Activated CD4-positive, alpha-beta memory T cell treated with anti-CD3 and anti-CD28 coated beads for 36 hours (primary cell): Measurements from ENCODE around the gene LBHD1. TPM values are rescaled to one million over a fixed set of nuclear protein-coding genes. Genes with fewer than 3 reads are reported as not detected.

ENCODE experiments used
- CTCF ChIA-PET: fragments of 350-600 bp; sonication (Branson Sonifier 250); formaldehyde crosslinking; loops from one replicate; lab custom pipeline; 2021; ENCODE audit warnings: antibody characterized with exemption, inconsistent platforms; lab: Charles Lee
- POLR2A ChIA-PET: fragments of 350-600 bp; sonication (Branson Sonifier 250); formaldehyde crosslinking; loops from one replicate; lab custom pipeline; 2021; ENCODE audit warnings: antibody characterized with exemption; lab: Charles Lee
- DNase-seq: peaks from one replicate; pipeline ENCODE4 v3.0.0-alpha.2; 2020
- H3K27ac Mint-ChIP-seq: one replicate; pipeline ENCODE4 v1.8.0; 2021; ENCODE audit warnings: mixed read lengths
- H3K27me3 Mint-ChIP-seq: one replicate; pipeline ENCODE4 v1.8.0; 2021; ENCODE audit warnings: mixed read lengths
- H3K36me3 Mint-ChIP-seq: one replicate; pipeline ENCODE4 v1.8.0; 2021; ENCODE audit warnings: mixed read lengths
- H3K4me1 Mint-ChIP-seq: one replicate; pipeline ENCODE4 v1.8.0; 2021; ENCODE audit warnings: low read depth, mixed read lengths
- H3K4me3 Mint-ChIP-seq: one replicate; pipeline ENCODE4 v1.8.0; 2021; ENCODE audit warnings: mild to moderate bottlenecking, mixed read lengths
- H3K9me3 Mint-ChIP-seq: one replicate; pipeline ENCODE4 v1.8.0; 2021; ENCODE audit warnings: mixed read lengths
- intact Hi-C: fragments of 100-400 bp; cut with micrococcal nuclease; formaldehyde crosslinking; loops from one replicate; pipeline ENCODE4 v1.15.1; 2023
- total RNA-seq, 2 experiments: library from RNA; stranded (reverse); gene quantifications; one replicate each; pipeline ENCODE4 v1.2.3, GENCODE V29; 2021

The LBHD1 gene
- total RNA-seq = 10 to 100 TPM; 10.8 to 14.1 TPM

- H3K27ac Mint-ChIP-seq = peak within 1 kb of the TSS; percentile 98
- H3K9me3 Mint-ChIP-seq = no peaks in the 10 kb centered on the region
- intact Hi-C loops = loop anchor here (1.0 to 10.0 kb wide), 4 partner anchors 8 to 247 kb away; partner anchors contain the start of genes HNRNPUL2, INTS5 and UBXN1
- peaks cover 39% of the 10 kb centered on the region for H3K36me3 Mint-ChIP-seq
- H3K4me1 Mint-ChIP-seq = peaks cover 55% of the 10 kb centered on the region
- peak within 1 kb of the TSS; percentile 94 for H3K4me3 Mint-ChIP-seq
- no peaks in the 10 kb centered on the region for H3K27me3 Mint-ChIP-seq
- DNase-seq = peak; percentile 93
- POLR2A ChIA-PET = interaction anchor here (0.5 to 4.5 kb wide), 31 partner anchors 9 to 209 kb away, joined by 3 to 43 read pairs (median 7); partner anchors contain the start of genes B3GAT3, BSCL2, EEF1G and GANAB
- CTCF ChIA-PET = interaction anchor here (0.6 to 2.4 kb wide), 8 partner anchors 15 to 114 kb away, joined by 3 to 13 read pairs (median 6); partner anchors contain the start of genes B3GAT3, HNRNPUL2 and TUT1
Measured at GRCh38 chr11:62671608-62672389, at the start of gene LBHD1, which contains the start of gene UQCC3. LBHD1 (minus strand) TSS chr11:62672267; CDS start chr11:62670031, 2,236 bp downstream. UQCC3 (plus strand) TSS chr11:62671673; CDS start chr11:62671746, 73 bp downstream.

- Mint-ChIP-seq H3K27me3 (no peaks in the 10 kb centered on the region), H3K36me3 (peaks cover 83% of the 10 kb centered on the region), H3K4me1 (peaks cover 64% of the 10 kb centered on the region), H3K9me3 (no peaks in the 10 kb centered on the region), H3K4me3 (no peak overlapping the region), H3K27ac (peak overlapping the region; percentile 46)
- intact Hi-C loops = no loop called here
- DNase-seq = no peak
- ChIA-PET CTCF (interaction anchor here (0.9 kb wide), 1 partner anchor 67 kb away, joined by 3 read pairs; no protein-coding TSS in a partner anchor), POLR2A (interaction anchor here (0.9 to 1.1 kb wide), 2 partner anchors 9 to 122 kb away, joined by 3 to 4 read pairs; partner anchors contain the start of gene TTC9C)
Measured at GRCh38 chr11:62719302-62719978, 47.4 kb upstream of the LBHD1 start.

DNA sequence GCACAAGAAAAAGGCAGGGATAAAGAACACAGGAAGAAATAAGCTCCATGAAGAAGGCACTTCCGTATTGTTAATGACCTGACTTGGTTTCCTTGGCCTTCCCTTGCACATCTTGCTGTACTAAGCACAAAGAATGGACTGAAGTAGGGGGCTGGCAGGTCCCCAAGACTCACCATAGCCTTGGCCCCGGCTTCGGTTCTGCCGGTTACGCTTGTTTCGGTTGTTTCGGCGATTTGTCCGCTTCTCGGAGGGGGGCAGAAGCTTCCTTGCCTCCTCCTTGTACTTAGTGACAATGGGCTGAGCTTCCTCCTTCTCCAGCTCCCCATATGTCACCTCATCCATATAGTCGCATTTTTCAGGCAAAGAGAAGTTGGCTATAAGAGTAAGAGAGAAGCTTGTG is 44.7 kb upstream of the LBHD1 start:
- CTCF ChIA-PET = interaction anchor here (1.3 kb wide), 1 partner anchor 22 kb away, joined by 7 read pairs; no protein-coding TSS in a partner anchor
- peak overlapping the region; percentile 24 for H3K27ac Mint-ChIP-seq
- POLR2A ChIA-PET = interaction anchor here (1.4 kb wide), 1 partner anchor 10 kb away, joined by 8 read pairs; the partner anchor contains the start of genes HNRNPUL2 and TTC9C
- intact Hi-C loops = no loop called here
- DNase-seq = no peak
- no peak overlapping the region for H3K4me3 Mint-ChIP-seq
- peaks cover 67% of the 10 kb centered on the region for H3K4me1 Mint-ChIP-seq
- no peaks in the 10 kb centered on the region for H3K27me3 Mint-ChIP-seq
- H3K9me3 Mint-ChIP-seq = no peaks in the 10 kb centered on the region
- peaks cover 73% of the 10 kb centered on the region for H3K36me3 Mint-ChIP-seq

GRCh38 chr11:62716206-62716605 is 44.1 kb upstream of the LBHD1 start:
- Mint-ChIP-seq H3K36me3 (peaks cover 70% of the 10 kb centered on the region), H3K27ac (peak overlapping the region; percentile 7), H3K4me3 (no peak overlapping the region), H3K9me3 (no peaks in the 10 kb centered on the region), H3K27me3 (no peaks in the 10 kb centered on the region), H3K4me1 (peaks cover 63% of the 10 kb centered on the region)
- ChIA-PET POLR2A (no interaction called here), CTCF (interaction anchor here (1.3 kb wide), 1 partner anchor 21 kb away, joined by 7 read pairs; no protein-coding TSS in a partner anchor)
- DNase-seq = no peak
- intact Hi-C loops = no loop called here

- Mint-ChIP-seq H3K27me3 (no peaks in the 10 kb centered on the region), H3K4me1 (peaks cover 63% of the 10 kb centered on the region), H3K36me3 (peaks cover 70% of the 10 kb centered on the region), H3K4me3 (no peak overlapping the region), H3K9me3 (no peaks in the 10 kb centered on the region), H3K27ac (peak overlapping the region; percentile 63)
- CTCF ChIA-PET = interaction anchor here (1.1 to 1.5 kb wide), 3 partner anchors 12 to 94 kb away, joined by 3 to 7 read pairs (median 3); partner anchors contain the start of genes B3GAT3 and HNRNPUL2
- POLR2A ChIA-PET = no interaction called here
- intact Hi-C loops = no loop called here
- no peak for DNase-seq
Measured at GRCh38 chr11:62715150-62716130, 43.4 kb upstream of the LBHD1 start.

- Mint-ChIP-seq H3K36me3 (peaks cover 65% of the 10 kb centered on the region), H3K27me3 (no peaks in the 10 kb centered on the region), H3K4me3 (no peak overlapping the region), H3K4me1 (peaks cover 65% of the 10 kb centered on the region), H3K27ac (peak overlapping the region; percentile 87), H3K9me3 (no peaks in the 10 kb centered on the region)
- DNase-seq = no peak
- ChIA-PET POLR2A (interaction anchor here (1.0 kb wide), 1 partner anchor 119 kb away, joined by 3 read pairs; the partner anchor contains the start of gene STX5), CTCF (interaction anchor here (1.0 to 1.2 kb wide), 4 partner anchors 12 to 145 kb away, joined by 3 to 4 read pairs (median 3); partner anchors contain the start of gene POLR2G)
- intact Hi-C loops = no loop called here
Measured at GRCh38 chr11:62713343-62713742, 41.3 kb upstream of the LBHD1 start.

- CTCF ChIA-PET = interaction anchor here (0.8 to 1.2 kb wide), 5 partner anchors 12 to 145 kb away, joined by 3 to 4 read pairs (median 3); partner anchors contain the start of genes HNRNPUL2 and POLR2G
Measured at GRCh38 chr11:62712861-62713260, 40.8 kb upstream of the LBHD1 start.

DNA sequence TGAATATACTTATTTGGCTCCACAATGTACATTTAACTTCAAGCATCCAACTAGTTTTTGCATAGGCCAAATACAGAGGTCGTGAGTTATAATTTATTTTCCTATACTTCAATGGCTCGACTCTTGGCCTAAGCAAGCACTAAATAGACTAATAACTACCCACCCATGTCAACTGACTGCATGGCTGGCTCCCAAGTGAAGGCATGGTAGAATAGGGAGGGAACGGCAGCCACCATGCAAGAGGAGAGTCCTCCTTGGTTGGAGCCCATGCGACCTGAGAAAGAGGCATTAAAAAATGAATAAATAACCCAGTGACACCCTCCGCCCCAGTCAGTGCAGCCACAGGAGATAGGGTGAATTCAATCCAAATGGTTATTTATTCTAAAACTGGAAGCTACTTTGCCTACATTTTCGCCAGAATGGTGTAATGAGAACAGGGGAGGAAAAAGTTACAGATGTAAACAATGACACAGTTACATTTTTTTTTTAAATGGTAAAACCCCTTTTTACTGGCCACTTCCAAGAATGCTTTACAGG is 40.3 kb upstream of the LBHD1 start:
- H3K9me3 Mint-ChIP-seq = no peaks in the 10 kb centered on the region
- H3K27ac Mint-ChIP-seq = peak overlapping the region; percentile 87
- ChIA-PET CTCF (interaction anchor here (0.7 to 1.4 kb wide), 5 partner anchors 12 to 149 kb away, joined by 3 to 4 read pairs (median 3); partner anchors contain the start of genes HNRNPUL2 and POLR2G), POLR2A (interaction anchor here (0.6 to 0.8 kb wide), 2 partner anchors 18 to 23 kb away, joined by 3 read pairs; no protein-coding TSS in a partner anchor)
- no peaks in the 10 kb centered on the region for H3K27me3 Mint-ChIP-seq
- peaks cover 68% of the 10 kb centered on the region for H3K4me1 Mint-ChIP-seq
- peaks cover 57% of the 10 kb centered on the region for H3K36me3 Mint-ChIP-seq
- intact Hi-C loops = no loop called here
- DNase-seq = no peak
- H3K4me3 Mint-ChIP-seq = no peak overlapping the region

More at GRCh38 chr11:62712861-62713260, 40.8 kb upstream of the LBHD1 start:
- Mint-ChIP-seq H3K27ac (peak overlapping the region; percentile 87), H3K27me3 (no peaks in the 10 kb centered on the region), H3K9me3 (no peaks in the 10 kb centered on the region), H3K4me1 (peaks cover 66% of the 10 kb centered on the region), H3K36me3 (peaks cover 61% of the 10 kb centered on the region), H3K4me3 (no peak overlapping the region)
- intact Hi-C loops = no loop called here
- DNase-seq = no peak
- POLR2A ChIA-PET = interaction anchor here (0.8 kb wide), 1 partner anchor 17 kb away, joined by 3 read pairs; no protein-coding TSS in a partner anchor

DNA sequence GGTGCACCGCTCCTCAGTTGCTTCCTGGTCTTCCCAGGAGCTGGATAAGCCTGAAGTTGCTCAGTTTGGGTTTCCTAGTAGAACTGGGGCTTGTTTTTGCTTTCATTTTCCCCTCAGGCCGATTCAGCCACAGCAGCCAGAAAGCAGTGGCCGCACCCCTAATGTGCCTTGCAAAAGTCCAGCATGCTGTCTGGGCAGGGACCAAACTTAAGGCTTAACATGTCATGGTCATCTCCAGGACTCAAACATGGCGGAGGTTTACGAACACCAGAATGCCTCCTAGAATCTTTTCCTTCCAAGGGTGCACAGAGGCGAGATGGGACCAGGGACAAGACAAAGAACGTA is 37.9 kb upstream of the LBHD1 start:
- Mint-ChIP-seq H3K9me3 (no peaks in the 10 kb centered on the region), H3K4me1 (peaks cover 73% of the 10 kb centered on the region), H3K36me3 (peaks cover 39% of the 10 kb centered on the region), H3K4me3 (peak overlapping the region; percentile 86), H3K27me3 (no peaks in the 10 kb centered on the region), H3K27ac (peak overlapping the region; percentile 95)
- CTCF ChIA-PET = interaction anchor here (1.7 to 2.5 kb wide), 4 partner anchors 17 to 286 kb away, joined by 4 to 9 read pairs (median 6); partner anchors contain the start of genes HNRNPUL2 and TUT1
- POLR2A ChIA-PET = interaction anchor here (1.0 to 5.4 kb wide), 12 partner anchors 16 to 145 kb away, joined by 3 to 29 read pairs (median 10); partner anchors contain the start of genes B3GAT3, C11orf98, CSKMT and GANAB
- intact Hi-C loops = no loop called here
- DNase-seq = peak; percentile 34
